Mesothelial cell of epicardium (in vitro differentiated cells): ENCODE results near the gene DHRS7. TPM values are rescaled to one million over a fixed set of nuclear protein-coding genes. Genes with fewer than 3 reads are reported as not detected.

Experiments
- DNase-seq, 2 experiments: peaks; one replicate each; pipeline ENCODE4 v3.0.0; 2021; ENCODE audit warnings: low spot score in 2 of 2; ENCODE audit not compliant: unreplicated experiment in 2 of 2
- H3K27ac Mint-ChIP-seq: 2 replicates; pipeline ENCODE4 v1.8.0; 2021; ENCODE audit warnings: mixed read lengths
- H3K27me3 Mint-ChIP-seq: 2 replicates; pipeline ENCODE4 v1.8.0; 2021; ENCODE audit warnings: low read depth, mixed read lengths
- H3K36me3 Mint-ChIP-seq: 2 replicates; pipeline ENCODE4 v1.8.0; 2021; ENCODE audit warnings: mixed read lengths
- H3K4me1 Mint-ChIP-seq: 2 replicates; pipeline ENCODE4 v1.8.0; 2021; ENCODE audit warnings: mixed read lengths
- H3K4me3 Mint-ChIP-seq: 2 replicates; pipeline ENCODE4 v1.8.0; 2021; ENCODE audit warnings: mild to moderate bottlenecking, moderate library complexity, mixed read lengths
- H3K9me3 Mint-ChIP-seq: 2 replicates; pipeline ENCODE4 v1.8.0; 2021; ENCODE audit warnings: mixed read lengths
- total RNA-seq: library from RNA; stranded (reverse); gene quantifications from 3 replicates; pipeline ENCODE4 v1.2.1, GENCODE V29; 2021
- TF ChIP-seq, protein P1 (sequence below): fragments of 200-600 bp; sonication (generic); IDR thresholded peaks from one replicate; pipeline ENCODE4 v1.5.0; 2021; ENCODE audit warnings: antibody characterized with exemption; ENCODE audit not compliant: unreplicated experiment

The DHRS7 gene
- total RNA-seq, 1 donor from 2014 or later = 33.5 TPM

DNA sequence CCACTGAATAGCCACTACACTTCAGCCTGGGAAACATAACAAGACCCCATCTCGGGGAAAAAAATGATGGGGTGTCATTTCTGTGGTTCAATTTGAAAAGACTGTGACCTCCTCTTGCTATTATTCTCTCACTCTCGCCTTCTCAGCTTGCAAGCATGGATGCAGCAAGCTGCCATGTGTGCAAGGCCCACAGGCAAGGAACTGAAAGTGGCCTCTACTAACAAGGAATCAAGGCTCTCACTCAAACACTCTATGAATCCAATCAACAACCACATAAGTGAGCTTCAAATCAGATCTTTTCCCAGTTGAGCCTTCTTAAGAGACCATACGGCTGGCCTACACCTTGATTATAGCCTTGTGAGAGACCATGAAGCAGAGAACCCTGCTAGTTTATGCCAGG, 17.9 kb upstream of the DHRS7 start:
- DNase-seq = no peak
- no peak overlapping the region for H3K4me3 Mint-ChIP-seq
- peaks cover 11% of the 10 kb centered on the region for H3K27me3 Mint-ChIP-seq
- peaks cover 5% of the 10 kb centered on the region for H3K4me1 Mint-ChIP-seq
- H3K36me3 Mint-ChIP-seq = no peaks in the 10 kb centered on the region
- peaks cover 10% of the 10 kb centered on the region for H3K9me3 Mint-ChIP-seq
- H3K27ac Mint-ChIP-seq = no peak overlapping the region
- TF ChIP-seq, protein P1, sequence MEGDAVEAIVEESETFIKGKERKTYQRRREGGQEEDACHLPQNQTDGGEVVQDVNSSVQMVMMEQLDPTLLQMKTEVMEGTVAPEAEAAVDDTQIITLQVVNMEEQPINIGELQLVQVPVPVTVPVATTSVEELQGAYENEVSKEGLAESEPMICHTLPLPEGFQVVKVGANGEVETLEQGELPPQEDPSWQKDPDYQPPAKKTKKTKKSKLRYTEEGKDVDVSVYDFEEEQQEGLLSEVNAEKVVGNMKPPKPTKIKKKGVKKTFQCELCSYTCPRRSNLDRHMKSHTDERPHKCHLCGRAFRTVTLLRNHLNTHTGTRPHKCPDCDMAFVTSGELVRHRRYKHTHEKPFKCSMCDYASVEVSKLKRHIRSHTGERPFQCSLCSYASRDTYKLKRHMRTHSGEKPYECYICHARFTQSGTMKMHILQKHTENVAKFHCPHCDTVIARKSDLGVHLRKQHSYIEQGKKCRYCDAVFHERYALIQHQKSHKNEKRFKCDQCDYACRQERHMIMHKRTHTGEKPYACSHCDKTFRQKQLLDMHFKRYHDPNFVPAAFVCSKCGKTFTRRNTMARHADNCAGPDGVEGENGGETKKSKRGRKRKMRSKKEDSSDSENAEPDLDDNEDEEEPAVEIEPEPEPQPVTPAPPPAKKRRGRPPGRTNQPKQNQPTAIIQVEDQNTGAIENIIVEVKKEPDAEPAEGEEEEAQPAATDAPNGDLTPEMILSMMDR = no peak

DNA sequence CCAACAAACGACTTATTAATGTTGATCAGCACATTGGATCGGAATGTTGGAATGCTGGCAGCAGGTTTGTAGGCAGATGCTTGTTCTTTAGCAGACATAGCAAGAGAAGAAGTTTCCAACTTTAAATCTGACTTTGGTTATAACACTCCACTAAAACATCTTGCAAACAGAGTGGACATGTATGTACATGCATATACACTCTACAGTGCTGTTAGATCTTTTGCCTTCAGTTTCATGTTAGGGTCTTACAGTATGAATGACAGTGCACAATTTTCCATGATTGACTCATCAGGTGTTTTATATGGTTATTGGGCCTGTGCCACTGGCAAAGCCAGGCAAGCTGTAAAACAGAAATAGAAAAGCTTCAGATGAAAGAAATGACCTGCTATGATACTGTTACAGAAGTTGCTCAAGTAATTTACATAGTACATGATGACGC, 14.3 kb upstream of the DHRS7 start:
- H3K27ac Mint-ChIP-seq = no peak overlapping the region
- peaks cover 5% of the 10 kb centered on the region for H3K4me1 Mint-ChIP-seq
- H3K27me3 Mint-ChIP-seq = peaks cover 4% of the 10 kb centered on the region
- peaks cover 11% of the 10 kb centered on the region for H3K9me3 Mint-ChIP-seq
- H3K4me3 Mint-ChIP-seq = no peak overlapping the region
- no peak for DNase-seq
- TF ChIP-seq, protein P1 = no peak
- no peaks in the 10 kb centered on the region for H3K36me3 Mint-ChIP-seq

DNA sequence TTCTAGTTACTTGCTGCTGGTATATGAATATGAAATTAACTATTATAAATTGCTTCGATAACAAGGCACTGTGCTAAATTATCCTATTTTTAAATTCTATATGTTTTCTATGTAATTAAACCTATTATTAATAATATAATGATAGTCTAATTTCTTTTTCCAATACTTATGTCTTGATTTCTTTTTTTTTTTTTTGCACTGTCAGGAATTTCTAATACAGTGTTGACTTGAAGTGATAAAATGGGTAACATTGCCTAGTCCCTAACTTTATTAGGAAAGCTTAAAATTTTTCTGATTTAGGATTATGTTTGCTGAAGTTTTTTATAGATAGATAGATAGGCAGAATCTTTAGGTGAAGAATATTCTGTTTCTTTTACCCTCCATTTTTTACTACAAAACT, 13.6 kb upstream of the DHRS7 start:
- Mint-ChIP-seq H3K4me1 (peaks cover 2% of the 10 kb centered on the region), H3K27me3 (peaks cover 4% of the 10 kb centered on the region), H3K36me3 (no peaks in the 10 kb centered on the region), H3K27ac (no peak overlapping the region), H3K4me3 (no peak overlapping the region), H3K9me3 (peaks cover 11% of the 10 kb centered on the region)
- TF ChIP-seq, protein P1 = no peak
- no peak for DNase-seq

GRCh38 chr14:60178164-60178563, 13.0 kb upstream of the DHRS7 start:
- Mint-ChIP-seq H3K4me3 (no peak overlapping the region), H3K27ac (no peak overlapping the region), H3K36me3 (no peaks in the 10 kb centered on the region), H3K4me1 (no peaks in the 10 kb centered on the region), H3K9me3 (peaks cover 11% of the 10 kb centered on the region), H3K27me3 (peaks cover 4% of the 10 kb centered on the region)
- TF ChIP-seq, protein P1 = no peak
- DNase-seq = no peak

DNA sequence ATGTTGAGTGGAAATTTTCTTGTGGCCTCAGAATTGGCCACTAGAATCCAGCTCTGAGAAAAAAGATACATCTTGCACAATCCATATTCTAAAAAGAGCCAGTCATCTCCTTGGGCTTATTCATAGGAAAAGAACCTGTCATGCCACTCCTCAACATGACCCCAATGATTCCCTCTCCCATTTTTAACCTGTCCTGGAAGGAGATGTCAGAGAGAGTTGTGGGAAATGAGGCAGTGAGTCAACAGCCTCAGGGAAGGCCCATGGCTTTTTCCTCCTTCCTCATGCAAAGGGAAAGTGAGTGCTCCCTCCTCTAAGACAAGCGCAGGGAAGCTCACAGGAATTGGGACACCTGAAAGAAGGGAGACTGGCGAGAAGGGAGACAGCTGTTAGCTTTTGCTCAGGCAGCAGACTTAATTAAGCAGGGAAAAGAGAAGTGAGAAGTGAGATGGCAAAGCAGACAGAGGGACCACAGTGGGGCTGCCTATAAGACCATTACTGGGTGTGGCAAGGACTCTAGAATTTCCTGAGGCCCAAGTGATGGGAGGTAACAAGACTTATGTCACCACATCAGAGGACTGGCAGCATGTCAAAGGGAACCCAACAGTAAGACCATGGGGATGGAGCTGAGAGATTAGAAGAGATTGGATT, 10.2 kb upstream of the DHRS7 start:
- TF ChIP-seq, protein P1 = no peak
- no peak for DNase-seq
- no peak overlapping the region for H3K27ac Mint-ChIP-seq
- no peaks in the 10 kb centered on the region for H3K36me3 Mint-ChIP-seq
- H3K4me1 Mint-ChIP-seq = no peaks in the 10 kb centered on the region
- H3K9me3 Mint-ChIP-seq = peaks cover 15% of the 10 kb centered on the region
- H3K4me3 Mint-ChIP-seq = no peak overlapping the region
- H3K27me3 Mint-ChIP-seq = peaks cover 4% of the 10 kb centered on the region
